ENCODE data around the gene IKZF3.

DNA sequence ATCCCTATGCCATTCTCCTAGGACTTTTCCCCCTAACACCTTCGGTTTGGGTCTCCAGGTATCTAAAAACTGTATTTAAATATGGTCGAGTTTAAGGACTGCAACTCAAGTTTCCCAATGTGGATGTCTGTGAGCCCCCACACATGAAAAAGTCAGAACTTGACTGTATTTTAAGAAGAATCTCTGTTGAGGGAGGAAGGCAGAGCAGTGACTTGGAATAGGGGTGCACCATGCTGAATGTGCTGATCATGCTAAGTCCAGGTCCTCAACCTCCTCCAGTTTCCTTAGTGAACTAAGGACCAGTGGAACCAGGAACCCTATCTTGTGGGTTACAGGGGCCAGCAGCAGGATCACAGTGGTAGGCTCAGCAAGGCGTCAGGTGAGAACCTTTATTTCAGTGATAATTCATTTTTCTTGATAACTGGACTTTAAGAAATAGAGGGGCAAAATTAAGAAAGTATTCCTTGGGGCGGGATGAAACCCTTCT, 106.9 kb downstream of the IKZF3 start:
- TF ChIP-seq, protein P1, sequence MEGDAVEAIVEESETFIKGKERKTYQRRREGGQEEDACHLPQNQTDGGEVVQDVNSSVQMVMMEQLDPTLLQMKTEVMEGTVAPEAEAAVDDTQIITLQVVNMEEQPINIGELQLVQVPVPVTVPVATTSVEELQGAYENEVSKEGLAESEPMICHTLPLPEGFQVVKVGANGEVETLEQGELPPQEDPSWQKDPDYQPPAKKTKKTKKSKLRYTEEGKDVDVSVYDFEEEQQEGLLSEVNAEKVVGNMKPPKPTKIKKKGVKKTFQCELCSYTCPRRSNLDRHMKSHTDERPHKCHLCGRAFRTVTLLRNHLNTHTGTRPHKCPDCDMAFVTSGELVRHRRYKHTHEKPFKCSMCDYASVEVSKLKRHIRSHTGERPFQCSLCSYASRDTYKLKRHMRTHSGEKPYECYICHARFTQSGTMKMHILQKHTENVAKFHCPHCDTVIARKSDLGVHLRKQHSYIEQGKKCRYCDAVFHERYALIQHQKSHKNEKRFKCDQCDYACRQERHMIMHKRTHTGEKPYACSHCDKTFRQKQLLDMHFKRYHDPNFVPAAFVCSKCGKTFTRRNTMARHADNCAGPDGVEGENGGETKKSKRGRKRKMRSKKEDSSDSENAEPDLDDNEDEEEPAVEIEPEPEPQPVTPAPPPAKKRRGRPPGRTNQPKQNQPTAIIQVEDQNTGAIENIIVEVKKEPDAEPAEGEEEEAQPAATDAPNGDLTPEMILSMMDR (IDR thresholded peaks at IDR 0.05; ENCODE audit: low read depth, low read length): no peak
- TF ChIP-seq EZH2phosphoT487 (IDR thresholded peaks at IDR 0.05; ENCODE audit: low read depth): no peak
